Kidney epithelial cell (primary cell): Measurements from ENCODE around the gene LMF1. TPM values are rescaled to one million over a fixed set of nuclear protein-coding genes. Genes with fewer than 3 reads are reported as not detected.

Experiments used
- DNase-seq: peaks from one replicate; pipeline ENCODE4 v3.0.0-alpha.2; 2010; ENCODE audit warnings: low read depth
- H3K27me3 ChIP-seq: 2 replicates; pipeline ENCODE4 v1.6.0; 2011; ENCODE audit warnings: low read length; ENCODE audit not compliant: control insufficient read depth, insufficient read depth
- H3K36me3 ChIP-seq: 2 replicates; pipeline ENCODE4 v1.5.1; 2011; ENCODE audit warnings: low read length; ENCODE audit not compliant: control insufficient read depth, insufficient read depth
- H3K4me3 ChIP-seq: 2 replicates; pipeline ENCODE4 v1.5.1; 2011; ENCODE audit warnings: low read depth, mild to moderate bottlenecking, control low read depth, low read length
- CTCF ChIP-seq: IDR thresholded peaks from 2 replicates; pipeline ENCODE4 v1.5.1; 2011; ENCODE audit warnings: mild to moderate bottlenecking, moderate library complexity, low read length, control low read depth, inconsistent platforms; ENCODE audit not compliant: insufficient read depth, poor library complexity, severe bottlenecking
- total RNA-seq: library from RNA; depleted of rRNA; stranded (reverse); fragments of >200 nt; gene quantifications from 2 replicates; pipeline ENCODE4 v1.2.3, GENCODE V29; 2015

Gene LMF1
- total RNA-seq, 1 donor from 2014 or later = 26.3 TPM

GRCh38 chr16:974001-974601 lies 3.3 kb upstream of the LMF1 start:
- H3K4me3 ChIP-seq = no peak overlapping the region
- H3K27me3 ChIP-seq = peaks cover 52% of the 10 kb centered on the region
- no peak for TF ChIP-seq CTCF
- H3K36me3 ChIP-seq = no peaks in the 10 kb centered on the region
- DNase-seq = no peak

- Histone ChIP-seq H3K4me3 (no peak overlapping the region), H3K36me3 (no peaks in the 10 kb centered on the region), H3K27me3 (peaks cover 47% of the 10 kb centered on the region)
- no peak for TF ChIP-seq CTCF
- no peak for DNase-seq
Observed at GRCh38 chr16:973366-973765, 2.6 kb upstream of the LMF1 start.

GRCh38 chr16:972316-973002 lies 1.7 kb upstream of the LMF1 start:
- no peak for DNase-seq
- no peak for TF ChIP-seq CTCF
- no peak overlapping the region for H3K4me3 ChIP-seq
- no peaks in the 10 kb centered on the region for H3K36me3 ChIP-seq
- peaks cover 38% of the 10 kb centered on the region for H3K27me3 ChIP-seq

GRCh38 chr16:971981-972315 lies 1.2 kb upstream of the LMF1 start:
- Histone ChIP-seq H3K27me3 (peaks cover 32% of the 10 kb centered on the region), H3K36me3 (no peaks in the 10 kb centered on the region), H3K4me3 (no peak overlapping the region)
- no peak for TF ChIP-seq CTCF
- DNase-seq = no peak

GRCh38 chr16:971582-971905 lies 760 bp upstream of the LMF1 start:
- Histone ChIP-seq H3K36me3 (no peaks in the 10 kb centered on the region), H3K27me3 (peaks cover 28% of the 10 kb centered on the region), H3K4me3 (no peak overlapping the region)
- no peak for DNase-seq
- no peak for TF ChIP-seq CTCF

- TF ChIP-seq CTCF = no peak
- peak overlapping the region; percentile 81 for H3K4me3 ChIP-seq
- DNase-seq = no peak
- H3K36me3 ChIP-seq = no peaks in the 10 kb centered on the region
- peaks cover 22% of the 10 kb centered on the region for H3K27me3 ChIP-seq
Observed at GRCh38 chr16:970386-970765, 408 bp downstream of the LMF1 start.
